Measurements from ENCODE around the gene CNDP1. TPM values are rescaled to one million over a fixed set of nuclear protein-coding genes. Genes with fewer than 3 reads are reported as not detected.

Gene CNDP1
- polyA plus RNA-seq, 1 donor from 2014 or later: 2.1 TPM

DNA sequence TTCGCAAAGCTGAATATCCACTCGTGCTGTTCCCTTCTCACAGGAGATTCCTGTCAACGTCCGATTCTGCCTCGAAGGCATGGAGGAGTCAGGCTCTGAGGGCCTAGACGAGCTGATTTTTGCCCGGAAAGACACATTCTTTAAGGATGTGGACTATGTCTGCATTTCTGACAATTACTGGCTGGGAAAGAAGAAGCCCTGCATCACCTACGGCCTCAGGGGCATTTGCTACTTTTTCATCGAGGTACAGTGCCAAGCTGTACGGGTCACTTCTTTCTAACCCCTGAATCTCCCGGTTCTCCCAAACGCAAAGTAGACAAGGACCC, 23.6 kb upstream of the CNDP1 start:
- Histone ChIP-seq H3K4me2 (ENCODE audit: low read length) (no peak overlapping the region), H3K4me3 (ENCODE audit: low read length) (no peak overlapping the region), H3K79me2 (replicated peaks; ENCODE audit: insufficient read depth, low read length) (no peaks in the 10 kb centered on the region), H3F3A (ENCODE audit: insufficient read depth, low read length, poor library complexity, severe bottlenecking) (no peaks in the 10 kb centered on the region), H2AFZ (ENCODE audit: low read depth, low read length) (no peak overlapping the region), H3K27me3 (ENCODE audit: insufficient read depth, low read depth, low read length) (no peaks in the 10 kb centered on the region), H4K20me1 (ENCODE audit: insufficient read depth) (no peaks in the 10 kb centered on the region), H3K9ac (ENCODE audit: low read length) (no peak overlapping the region), H3K9me2 (ENCODE audit: insufficient read depth, low read length) (no peaks in the 10 kb centered on the region), H3K36me3 (ENCODE audit: insufficient read depth, low read length) (no peaks in the 10 kb centered on the region), H3K9me3 (ENCODE audit: low read length) (no peaks in the 10 kb centered on the region), H3K27ac (ENCODE audit: low read length) (no peak overlapping the region)
- no peak for TF ChIP-seq EP300 (conservative IDR thresholded peaks at IDR 0.05; ENCODE audit: poor library complexity, severe bottlenecking)
- TF ChIP-seq MXI1 (conservative IDR thresholded peaks at IDR 0.05; ENCODE audit: poor library complexity, severe bottlenecking): no peak
- TF ChIP-seq TAF1 (IDR thresholded peaks at IDR 0.05; ENCODE audit: low read depth): no peak
- no peak for TF ChIP-seq EZH2 (IDR thresholded peaks at IDR 0.05; ENCODE audit: borderline replicate concordance, insufficient read depth, low read length, poor library complexity, severe bottlenecking)
- TF ChIP-seq, protein P1, sequence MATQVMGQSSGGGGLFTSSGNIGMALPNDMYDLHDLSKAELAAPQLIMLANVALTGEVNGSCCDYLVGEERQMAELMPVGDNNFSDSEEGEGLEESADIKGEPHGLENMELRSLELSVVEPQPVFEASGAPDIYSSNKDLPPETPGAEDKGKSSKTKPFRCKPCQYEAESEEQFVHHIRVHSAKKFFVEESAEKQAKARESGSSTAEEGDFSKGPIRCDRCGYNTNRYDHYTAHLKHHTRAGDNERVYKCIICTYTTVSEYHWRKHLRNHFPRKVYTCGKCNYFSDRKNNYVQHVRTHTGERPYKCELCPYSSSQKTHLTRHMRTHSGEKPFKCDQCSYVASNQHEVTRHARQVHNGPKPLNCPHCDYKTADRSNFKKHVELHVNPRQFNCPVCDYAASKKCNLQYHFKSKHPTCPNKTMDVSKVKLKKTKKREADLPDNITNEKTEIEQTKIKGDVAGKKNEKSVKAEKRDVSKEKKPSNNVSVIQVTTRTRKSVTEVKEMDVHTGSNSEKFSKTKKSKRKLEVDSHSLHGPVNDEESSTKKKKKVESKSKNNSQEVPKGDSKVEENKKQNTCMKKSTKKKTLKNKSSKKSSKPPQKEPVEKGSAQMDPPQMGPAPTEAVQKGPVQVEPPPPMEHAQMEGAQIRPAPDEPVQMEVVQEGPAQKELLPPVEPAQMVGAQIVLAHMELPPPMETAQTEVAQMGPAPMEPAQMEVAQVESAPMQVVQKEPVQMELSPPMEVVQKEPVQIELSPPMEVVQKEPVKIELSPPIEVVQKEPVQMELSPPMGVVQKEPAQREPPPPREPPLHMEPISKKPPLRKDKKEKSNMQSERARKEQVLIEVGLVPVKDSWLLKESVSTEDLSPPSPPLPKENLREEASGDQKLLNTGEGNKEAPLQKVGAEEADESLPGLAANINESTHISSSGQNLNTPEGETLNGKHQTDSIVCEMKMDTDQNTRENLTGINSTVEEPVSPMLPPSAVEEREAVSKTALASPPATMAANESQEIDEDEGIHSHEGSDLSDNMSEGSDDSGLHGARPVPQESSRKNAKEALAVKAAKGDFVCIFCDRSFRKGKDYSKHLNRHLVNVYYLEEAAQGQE (IDR thresholded peaks at IDR 0.05; ENCODE audit: borderline replicate concordance): no peak
- TF ChIP-seq, protein P2, sequence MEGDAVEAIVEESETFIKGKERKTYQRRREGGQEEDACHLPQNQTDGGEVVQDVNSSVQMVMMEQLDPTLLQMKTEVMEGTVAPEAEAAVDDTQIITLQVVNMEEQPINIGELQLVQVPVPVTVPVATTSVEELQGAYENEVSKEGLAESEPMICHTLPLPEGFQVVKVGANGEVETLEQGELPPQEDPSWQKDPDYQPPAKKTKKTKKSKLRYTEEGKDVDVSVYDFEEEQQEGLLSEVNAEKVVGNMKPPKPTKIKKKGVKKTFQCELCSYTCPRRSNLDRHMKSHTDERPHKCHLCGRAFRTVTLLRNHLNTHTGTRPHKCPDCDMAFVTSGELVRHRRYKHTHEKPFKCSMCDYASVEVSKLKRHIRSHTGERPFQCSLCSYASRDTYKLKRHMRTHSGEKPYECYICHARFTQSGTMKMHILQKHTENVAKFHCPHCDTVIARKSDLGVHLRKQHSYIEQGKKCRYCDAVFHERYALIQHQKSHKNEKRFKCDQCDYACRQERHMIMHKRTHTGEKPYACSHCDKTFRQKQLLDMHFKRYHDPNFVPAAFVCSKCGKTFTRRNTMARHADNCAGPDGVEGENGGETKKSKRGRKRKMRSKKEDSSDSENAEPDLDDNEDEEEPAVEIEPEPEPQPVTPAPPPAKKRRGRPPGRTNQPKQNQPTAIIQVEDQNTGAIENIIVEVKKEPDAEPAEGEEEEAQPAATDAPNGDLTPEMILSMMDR (IDR thresholded peaks at IDR 0.05; ENCODE audit: poor library complexity, severe bottlenecking): no peak
- no peak for TF ChIP-seq SMC3 (conservative IDR thresholded peaks at IDR 0.05; ENCODE audit: poor library complexity)
- TF ChIP-seq RAD21 (conservative IDR thresholded peaks at IDR 0.05): no peak
- TF ChIP-seq POLR2AphosphoS5 (IDR thresholded peaks at IDR 0.05): no peak

DNA sequence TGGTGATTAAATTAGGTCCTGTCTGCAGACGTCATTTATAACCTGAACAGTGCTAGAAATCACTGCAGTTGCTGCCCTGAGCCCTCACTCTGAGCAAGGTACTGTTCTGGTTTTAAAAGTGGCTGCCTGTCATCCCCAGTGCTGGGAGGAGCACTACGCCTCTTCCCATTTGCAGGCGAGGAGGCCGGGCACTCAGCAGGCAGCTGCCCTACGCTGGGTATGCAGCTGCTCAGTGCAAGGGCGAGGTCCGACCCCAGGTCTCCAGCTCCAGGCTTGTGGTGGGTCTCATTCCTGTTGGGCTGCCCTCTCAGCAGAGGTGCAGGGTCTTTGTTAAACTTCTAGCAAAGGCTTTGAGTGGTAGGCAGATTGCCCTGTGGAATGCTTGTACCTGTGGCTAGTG, 22.5 kb upstream of the CNDP1 start:
- H3K27ac ChIP-seq (ENCODE audit: low read length): no peak overlapping the region
- H2AFZ ChIP-seq (ENCODE audit: low read depth, low read length): no peak overlapping the region
- H3K9me3 ChIP-seq (ENCODE audit: low read length): no peaks in the 10 kb centered on the region
- TF ChIP-seq POLR2AphosphoS5 (IDR thresholded peaks at IDR 0.05) (no peak), RAD21 (conservative IDR thresholded peaks at IDR 0.05) (no peak)
- TF ChIP-seq, protein P1 (IDR thresholded peaks at IDR 0.05; ENCODE audit: borderline replicate concordance): no peak
- no peaks in the 10 kb centered on the region for H3F3A ChIP-seq (ENCODE audit: insufficient read depth, low read length, poor library complexity, severe bottlenecking)
- no peaks in the 10 kb centered on the region for H4K20me1 ChIP-seq (ENCODE audit: insufficient read depth)
- no peaks in the 10 kb centered on the region for H3K9me2 ChIP-seq (ENCODE audit: insufficient read depth, low read length)
- no peak overlapping the region for H3K9ac ChIP-seq (ENCODE audit: low read length)
- no peaks in the 10 kb centered on the region for H3K79me2 ChIP-seq (replicated peaks; ENCODE audit: insufficient read depth, low read length)
- H3K4me2 ChIP-seq (ENCODE audit: low read length): no peak overlapping the region
- H3K27me3 ChIP-seq (ENCODE audit: insufficient read depth, low read depth, low read length): no peaks in the 10 kb centered on the region
- H3K4me3 ChIP-seq (ENCODE audit: low read length): no peak overlapping the region
- no peaks in the 10 kb centered on the region for H3K36me3 ChIP-seq (ENCODE audit: insufficient read depth, low read length)
